Esophagus (tissue), 2 donors: ENCODE data around the gene LOXHD1. TPM values are rescaled to one million over a fixed set of nuclear protein-coding genes. Genes with fewer than 3 reads are reported as not detected.

Experiments
- H3K27ac ChIP-seq, 2 donors: one replicate each; pipeline ENCODE4 v1.5.1; 2013; ENCODE audit warnings: low read depth in 2 of 2, mild to moderate bottlenecking in 2 of 2, inconsistent platforms in 1 of 2, low read length in 1 of 2, moderate library complexity in 1 of 2
- H3K27me3 ChIP-seq, 2 donors: one replicate each; pipeline ENCODE4 v1.6.1; 2013; ENCODE audit warnings: low read length in 2 of 2, control low read depth in 1 of 2, mild to moderate bottlenecking in 1 of 2; ENCODE audit not compliant: insufficient read depth in 2 of 2, control insufficient read depth in 1 of 2
- H3K36me3 ChIP-seq, 2 donors: one replicate each; pipeline ENCODE4 v1.6.1; 2013; ENCODE audit warnings: low read length in 1 of 2; ENCODE audit not compliant: control insufficient read depth in 2 of 2, insufficient read depth in 2 of 2
- H3K4me1 ChIP-seq, 2 donors: one replicate each; pipeline ENCODE4 v1.6.1; 2013; ENCODE audit warnings: low read length in 1 of 2; ENCODE audit not compliant: control insufficient read depth in 2 of 2, insufficient read depth in 2 of 2
- H3K4me3 ChIP-seq, 2 donors: one replicate each; pipeline ENCODE4 v1.5.1; 2013; ENCODE audit warnings: low read length in 2 of 2, mild to moderate bottlenecking in 2 of 2, low read depth in 1 of 2, moderate library complexity in 1 of 2
- H3K9me3 ChIP-seq, 2 donors: one replicate each; pipeline ENCODE4 v1.6.1; 2013; ENCODE audit warnings: mild to moderate bottlenecking in 2 of 2, low read depth in 1 of 2, low read length in 1 of 2, moderate library complexity in 1 of 2; ENCODE audit not compliant: control insufficient read depth in 2 of 2, insufficient read depth in 1 of 2
- WGBS, 2 donors: extraction: QIAGEN DNeasy Blood & Tissue Kit; methylation state at CpG; one replicate each; pipeline ENCODE4 v1.1.7; 2013; 5-methylcytosine and 5-hydroxymethylcytosine counted together
- polyA plus RNA-seq, 2 donors: library from polyadenylated mRNA; stranded (reverse); fragments of 200-250 nt; gene quantifications; one replicate each; pipeline ENCODE4 v1.2.3, GENCODE V29; 2013
- donor health status: healthy with polysubstance abuse.
- donor health status: Bipolar disorder and iron deficiency.

The LOXHD1 gene
- polyA plus RNA-seq, 2 donors, result 0.02 to 0.04 TPM

DNA sequence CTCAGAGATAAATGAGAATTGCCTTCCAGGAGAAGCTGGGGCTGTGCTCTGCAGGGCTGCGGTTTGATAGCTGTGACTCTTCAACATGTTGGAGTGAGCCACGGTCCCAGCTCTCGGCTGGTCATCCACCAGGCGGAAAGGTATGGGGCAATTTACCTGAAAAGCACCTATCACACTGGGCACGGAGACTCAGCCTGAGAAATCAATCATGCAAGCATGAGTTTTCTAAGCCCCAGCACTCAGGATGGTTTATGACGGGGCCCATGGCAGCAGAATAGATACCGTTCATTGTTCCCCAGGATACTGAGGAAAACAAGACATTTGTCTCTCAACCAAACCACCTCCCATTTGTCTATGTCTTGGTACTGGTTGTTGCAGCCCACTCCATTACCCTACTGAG is 83.9 kb downstream of the LOXHD1 start:
- H3K4me1 ChIP-seq, result peaks cover 0 to 2% of the 10 kb centered on the region in 2 donors
- H3K27me3 ChIP-seq, result no peaks in the 10 kb centered on the region
- H3K4me3 ChIP-seq, result no peak overlapping the region
- WGBS, 2 donors, result 84 to 94% methylated on average over 7 of the region's 7 CpGs
- H3K36me3 ChIP-seq, result no peaks in the 10 kb centered on the region
- peaks cover 0 to 2% of the 10 kb centered on the region in 2 donors for H3K9me3 ChIP-seq
- H3K27ac ChIP-seq, result no peak overlapping the region

DNA sequence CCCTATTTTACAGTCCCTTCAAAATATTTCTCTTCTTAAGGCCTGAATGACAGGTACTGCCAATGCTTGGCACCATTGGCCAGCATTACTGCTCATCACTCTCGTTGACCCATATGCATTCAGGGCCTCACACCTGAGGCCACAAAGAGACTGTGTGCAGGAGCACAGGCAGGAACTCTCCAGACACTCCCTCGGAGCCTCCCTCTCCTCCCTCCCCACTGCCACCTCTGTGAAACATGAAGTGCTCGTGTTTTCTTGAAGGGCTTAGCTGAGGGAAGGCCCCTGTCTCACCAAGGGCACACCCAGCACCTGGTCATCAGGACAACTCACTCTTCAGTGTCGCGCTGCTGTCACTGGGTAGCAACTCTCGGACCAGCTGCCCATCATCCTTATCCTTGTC is 85.3 kb downstream of the LOXHD1 start:
- Histone ChIP-seq H3K4me1 (peaks cover 0 to 2% of the 10 kb centered on the region in 2 donors), H3K9me3 (peaks cover 0 to 2% of the 10 kb centered on the region in 2 donors), H3K27ac (no peak overlapping the region), H3K36me3 (no peaks in the 10 kb centered on the region), H3K27me3 (no peaks in the 10 kb centered on the region), H3K4me3 (no peak overlapping the region)
- 80 to 86% methylated on average over 6 of the region's 6 CpGs for whole genome bisulfite sequencing, 2 donors

DNA sequence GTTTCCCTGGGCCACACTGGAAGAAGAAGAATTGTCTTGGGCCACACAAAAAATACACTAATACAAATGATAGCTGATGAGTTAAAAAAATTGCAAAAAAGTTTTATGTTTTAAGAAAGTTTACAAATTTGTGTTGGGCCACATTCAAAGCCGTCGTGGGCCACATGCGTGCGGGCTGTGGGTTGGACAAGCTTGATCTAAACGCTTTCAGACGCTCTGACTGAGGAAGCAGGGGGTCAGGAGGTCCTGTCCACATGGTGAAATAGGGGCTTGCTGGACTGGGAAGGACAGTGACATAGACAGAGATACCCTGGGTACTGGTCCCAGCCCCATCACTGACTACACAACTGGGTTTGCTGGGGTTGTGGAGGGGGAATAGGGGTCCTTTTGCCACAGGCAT is 86.4 kb downstream of the LOXHD1 start:
- no peaks in the 10 kb centered on the region for H3K27me3 ChIP-seq
- H3K27ac ChIP-seq, result no peak overlapping the region
- H3K9me3 ChIP-seq, result no peaks in the 10 kb centered on the region
- 89 to 90% methylated on average over 6 of the region's 6 CpGs for WGBS, 2 donors
- peaks cover 0 to under 1% of the 10 kb centered on the region in 2 donors for H3K4me1 ChIP-seq
- H3K36me3 ChIP-seq, result no peaks in the 10 kb centered on the region
- no peak overlapping the region for H3K4me3 ChIP-seq

DNA sequence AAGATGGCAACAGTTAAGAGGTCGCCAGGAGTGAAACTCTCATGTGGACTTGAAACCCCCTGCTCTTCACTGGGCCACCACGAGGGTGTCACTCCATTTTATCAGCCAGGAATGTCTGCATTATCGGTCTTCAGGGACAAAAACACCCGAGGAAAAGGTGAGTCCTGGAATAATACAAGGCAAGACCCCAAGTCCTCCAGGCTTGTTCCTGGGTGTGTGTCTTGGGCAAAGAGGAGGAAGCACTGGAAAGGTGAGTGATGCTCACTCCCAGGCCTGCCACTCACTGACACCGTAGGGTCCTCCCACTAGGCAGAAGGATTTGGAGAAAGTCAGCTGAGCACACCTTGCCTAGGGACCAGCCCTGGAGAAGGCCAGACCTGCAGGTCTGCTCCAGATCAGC is 86.9 kb downstream of the LOXHD1 start:
- H3K27me3 ChIP-seq, result no peaks in the 10 kb centered on the region
- 70 to 80% methylated on average over 5 of the region's 5 CpGs for WGBS, 2 donors
- no peaks in the 10 kb centered on the region for H3K36me3 ChIP-seq
- no peak overlapping the region for H3K27ac ChIP-seq
- no peaks in the 10 kb centered on the region for H3K4me1 ChIP-seq
- no peaks in the 10 kb centered on the region for H3K9me3 ChIP-seq
- no peak overlapping the region for H3K4me3 ChIP-seq

DNA sequence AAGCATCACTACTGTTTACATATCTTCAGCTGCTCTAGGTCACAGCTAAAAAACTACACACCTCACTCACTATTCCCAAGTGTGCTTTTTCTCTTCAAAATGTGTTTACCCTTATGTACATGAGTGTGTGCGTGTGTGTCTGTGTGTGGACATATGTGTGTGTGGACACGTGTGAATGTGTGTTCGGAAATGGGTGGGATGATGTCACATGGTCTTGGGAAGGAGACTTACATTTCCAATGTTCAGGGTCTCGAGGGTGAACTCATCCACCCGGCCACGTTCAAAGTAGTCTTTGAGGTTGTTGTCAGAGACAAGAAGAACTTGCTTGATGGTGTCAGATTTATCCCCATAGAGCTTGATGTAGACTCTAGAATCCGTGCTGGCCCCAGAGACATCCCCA is 87.8 kb downstream of the LOXHD1 start:
- H3K4me1 ChIP-seq, result no peaks in the 10 kb centered on the region
- H3K27me3 ChIP-seq, result no peaks in the 10 kb centered on the region
- 79 to 81% methylated on average over 7 of the region's 7 CpGs for WGBS, 2 donors
- H3K4me3 ChIP-seq, result no peak overlapping the region
- H3K36me3 ChIP-seq, result no peaks in the 10 kb centered on the region
- no peaks in the 10 kb centered on the region for H3K9me3 ChIP-seq
- H3K27ac ChIP-seq, result no peak overlapping the region

DNA sequence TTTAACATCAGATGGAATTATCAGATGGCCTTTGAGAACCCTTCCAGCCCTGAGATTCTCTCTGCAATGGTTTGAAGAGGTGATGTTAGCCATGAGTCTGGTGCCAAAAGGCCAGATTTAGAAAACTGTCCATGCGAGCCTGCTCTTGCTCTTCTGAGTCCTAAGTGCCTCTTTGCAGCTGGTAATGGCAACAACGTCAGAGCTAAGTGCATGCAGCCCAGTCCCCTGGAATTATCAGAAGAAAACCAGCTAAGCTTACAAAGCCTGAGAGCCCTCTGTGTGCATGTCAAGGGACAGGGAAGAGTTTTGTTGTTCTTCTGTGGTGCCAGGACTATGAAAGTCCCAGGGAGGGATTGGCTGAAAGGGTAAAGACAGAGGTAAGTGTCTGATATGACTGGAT is 89.8 kb downstream of the LOXHD1 start:
- H3K36me3 ChIP-seq, result no peaks in the 10 kb centered on the region
- no peak overlapping the region for H3K27ac ChIP-seq
- H3K27me3 ChIP-seq, result peaks cover 0 to 4% of the 10 kb centered on the region in 2 donors
- H3K9me3 ChIP-seq, result no peaks in the 10 kb centered on the region
- no peaks in the 10 kb centered on the region for H3K4me1 ChIP-seq
- WGBS, 2 donors, result 65 to 69% methylated on average over 2 of the region's 2 CpGs
- H3K4me3 ChIP-seq, result no peak overlapping the region

DNA sequence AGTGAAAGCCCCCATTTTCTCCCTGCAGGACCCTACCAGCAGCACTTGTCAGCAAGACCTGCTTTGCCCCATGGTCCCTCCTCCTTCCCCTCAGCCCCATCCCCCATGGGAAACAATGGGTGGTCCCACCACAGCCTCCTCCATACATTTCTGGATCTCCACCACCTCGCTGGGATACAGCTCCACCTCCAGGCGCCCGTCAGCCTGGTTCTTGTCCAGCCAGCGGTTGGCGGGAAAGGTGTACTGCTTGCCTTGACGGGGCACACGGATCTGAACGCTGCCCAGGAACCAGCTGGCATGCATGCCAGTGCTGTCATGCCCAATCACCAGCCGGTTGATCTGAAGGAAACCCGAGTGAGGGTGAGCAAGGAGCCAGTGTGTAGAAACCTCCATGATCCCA is 90.9 kb downstream of the LOXHD1 start:
- peaks cover 0 to 4% of the 10 kb centered on the region in 2 donors for H3K27me3 ChIP-seq
- H3K4me1 ChIP-seq, result no peaks in the 10 kb centered on the region
- no peak overlapping the region for H3K4me3 ChIP-seq
- no peak overlapping the region for H3K27ac ChIP-seq
- WGBS, 2 donors, result 79 to 87% methylated on average over 10 of the region's 10 CpGs
- H3K9me3 ChIP-seq, result no peaks in the 10 kb centered on the region
- H3K36me3 ChIP-seq, result no peaks in the 10 kb centered on the region

DNA sequence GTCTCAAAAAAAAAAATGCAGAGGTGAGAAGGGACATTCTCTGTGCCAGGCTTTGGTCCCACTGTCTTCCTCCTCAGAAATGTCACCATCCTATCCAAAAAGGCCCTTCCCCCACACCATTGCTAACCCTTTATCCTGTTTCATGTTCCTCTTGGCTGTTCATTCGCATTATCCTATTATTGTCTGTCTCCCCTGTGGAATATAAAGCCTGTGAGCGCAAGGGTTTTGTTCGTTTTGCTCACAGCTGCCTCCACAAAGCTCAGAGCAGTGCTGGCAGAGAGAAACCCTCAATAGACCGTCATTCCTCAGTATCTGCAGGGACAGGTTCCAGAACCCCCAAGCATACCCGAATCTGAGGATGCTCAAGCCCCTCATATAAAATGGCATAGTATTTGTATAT is 91.8 kb downstream of the LOXHD1 start:
- Histone ChIP-seq H3K27ac (no peak overlapping the region), H3K36me3 (no peaks in the 10 kb centered on the region)

DNA sequence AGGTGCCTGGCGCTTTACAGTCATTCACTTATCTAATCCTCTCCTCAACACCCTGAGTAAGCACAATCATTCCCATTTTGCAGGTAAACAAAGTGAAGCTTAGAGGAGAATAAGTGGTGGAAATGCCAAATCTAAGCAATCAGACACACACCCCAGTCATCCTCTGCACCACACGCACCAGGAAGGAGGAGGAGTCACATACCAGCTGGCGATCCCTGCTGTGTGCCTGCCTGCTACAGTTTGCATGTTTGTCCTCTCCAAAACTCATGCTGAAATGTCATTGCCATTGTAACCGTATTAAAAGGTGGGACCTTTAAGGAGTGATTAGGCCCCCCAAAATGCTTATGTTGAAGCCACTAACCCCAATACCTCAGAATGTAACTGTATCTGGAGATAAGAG is 93.7 kb downstream of the LOXHD1 start:
- no peak overlapping the region for H3K4me3 ChIP-seq
- no peaks in the 10 kb centered on the region for H3K9me3 ChIP-seq
- H3K4me1 ChIP-seq, result no peaks in the 10 kb centered on the region
- H3K27me3 ChIP-seq, result peaks cover 0 to 4% of the 10 kb centered on the region in 2 donors
- no peaks in the 10 kb centered on the region for H3K36me3 ChIP-seq
- H3K27ac ChIP-seq, result no peak overlapping the region
- 49 to 61% methylated on average over 4 of the region's 4 CpGs for WGBS, 2 donors

More for the DNA sequence above, 91.8 kb downstream of the LOXHD1 start:
- no peak overlapping the region for H3K4me3 ChIP-seq
- WGBS, 2 donors, result 76 to 79% methylated on average over 5 of the region's 5 CpGs
- no peaks in the 10 kb centered on the region for H3K9me3 ChIP-seq
- no peaks in the 10 kb centered on the region for H3K4me1 ChIP-seq
- peaks cover 0 to 4% of the 10 kb centered on the region in 2 donors for H3K27me3 ChIP-seq

DNA sequence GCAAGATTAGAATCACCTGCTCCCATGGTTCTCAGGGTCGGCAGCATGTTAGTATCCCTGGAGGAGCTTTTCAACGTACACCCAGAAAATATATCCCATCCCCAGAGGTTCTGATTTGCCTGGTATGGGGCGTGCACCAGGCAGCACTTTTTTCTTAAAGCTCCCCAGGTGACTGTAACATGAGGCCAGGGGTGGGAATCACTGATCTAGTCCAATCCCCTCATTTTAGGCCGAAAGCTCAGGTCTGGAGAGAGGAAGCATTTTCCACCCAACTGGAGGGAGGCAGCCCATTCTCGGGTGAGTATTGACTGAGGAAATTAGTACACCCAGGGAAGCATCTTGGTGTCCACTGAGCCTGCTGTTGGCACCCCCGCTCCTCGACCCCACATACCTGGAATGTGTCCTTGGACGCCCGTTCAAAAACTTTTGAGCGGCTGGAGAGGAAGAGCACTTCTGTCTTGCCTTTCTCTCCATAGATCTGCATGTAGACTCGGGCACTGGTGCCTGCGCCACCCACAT is 94.3 kb downstream of the LOXHD1 start:
- Histone ChIP-seq H3K36me3 (no peaks in the 10 kb centered on the region), H3K9me3 (no peaks in the 10 kb centered on the region), H3K4me1 (no peaks in the 10 kb centered on the region), H3K27me3 (peaks cover 0 to 4% of the 10 kb centered on the region in 2 donors), H3K4me3 (no peak overlapping the region), H3K27ac (no peak overlapping the region)
- 75 to 80% methylated on average over 12 of the region's 12 CpGs for WGBS, 2 donors
